ENCODE data around the gene PTPN7.
"Not testable (repeated sequence)": the region's sequence is repeated elsewhere in the genome, so short reads cannot be mapped to it uniquely, and the experiment has no call there.

Gene PTPN7

GRCh38 chr1:202145068-202145743 lies 15.2 kb downstream of the PTPN7 start:
- no peak for DNase-seq (ENCODE audit: low spot score)

GRCh38 chr1:202144402-202145067 lies 15.9 kb downstream of the PTPN7 start, which contains the start of gene ARL8A:
ARL8A (minus strand) TSS chr1:202144737; CDS start chr1:202144572, 165 bp downstream.
- TF ChIP-seq CTCF (IDR thresholded peaks at IDR 0.05; ENCODE audit: extremely low read depth, missing control alignments) = no peak
- peak; percentile 94 for DNase-seq (ENCODE audit: low spot score)

More at GRCh38 chr1:202145068-202145743, 15.2 kb downstream of the PTPN7 start:
- TF ChIP-seq CTCF (IDR thresholded peaks at IDR 0.05; ENCODE audit: extremely low read depth, missing control alignments) = no peak

- DNase-seq (ENCODE audit: low spot score) = peak; percentile 79
- no peak for TF ChIP-seq CTCF (IDR thresholded peaks at IDR 0.05; ENCODE audit: extremely low read depth, missing control alignments)
Measured at GRCh38 chr1:202143768-202144401, 16.5 kb downstream of the PTPN7 start.

- DNase-seq (ENCODE audit: low spot score) = peak; percentile 59
Measured at GRCh38 chr1:202143011-202143767, 17.2 kb downstream of the PTPN7 start.

GRCh38 chr1:202141468-202141867 lies 18.9 kb downstream of the PTPN7 start:
- DNase-seq (ENCODE audit: low spot score) = not testable (repeated sequence)

More at GRCh38 chr1:202143011-202143767, 17.2 kb downstream of the PTPN7 start:
- no peak for TF ChIP-seq CTCF (IDR thresholded peaks at IDR 0.05; ENCODE audit: extremely low read depth, missing control alignments)

GRCh38 chr1:202140833-202141232 lies 19.6 kb downstream of the PTPN7 start:
- TF ChIP-seq CTCF (IDR thresholded peaks at IDR 0.05; ENCODE audit: extremely low read depth, missing control alignments) = no peak
- no peak for DNase-seq (ENCODE audit: low spot score)

GRCh38 chr1:202135221-202135721 lies 25.1 kb downstream of the PTPN7 start:
- peak; percentile 91 for DNase-seq (ENCODE audit: low spot score)
- peak; percentile 75 for TF ChIP-seq CTCF (IDR thresholded peaks at IDR 0.05; ENCODE audit: extremely low read depth, missing control alignments)

Data from GM20000 (cell line).